PC-3 (cell line): ENCODE data around the gene MEDAG.

Experiments
- EZH2 ChIP-seq: fragments of 300-600 bp; sonication (generic); IDR thresholded peaks from one replicate; pipeline ENCODE4 v1.6.1; 2017; ENCODE audit warnings: antibody characterized with exemption, mild to moderate bottlenecking, low read length; ENCODE audit not compliant: unreplicated experiment
- EZH2phosphoT487 ChIP-seq: fragments of 300-600 bp; sonication (generic); IDR thresholded peaks from 2 replicates; pipeline ENCODE4 v1.6.1; 2018; ENCODE audit warnings: mild to moderate bottlenecking, antibody characterized with exemption, low read length, borderline replicate concordance
- TF ChIP-seq, protein P1 (sequence below): fragments of 300-600 bp; sonication (generic); conservative IDR thresholded peaks from 2 replicates; pipeline ENCODE4 v1.5.1; 2017; ENCODE audit warnings: antibody characterized with exemption, low read depth, mild to moderate bottlenecking, low read length

DNA sequence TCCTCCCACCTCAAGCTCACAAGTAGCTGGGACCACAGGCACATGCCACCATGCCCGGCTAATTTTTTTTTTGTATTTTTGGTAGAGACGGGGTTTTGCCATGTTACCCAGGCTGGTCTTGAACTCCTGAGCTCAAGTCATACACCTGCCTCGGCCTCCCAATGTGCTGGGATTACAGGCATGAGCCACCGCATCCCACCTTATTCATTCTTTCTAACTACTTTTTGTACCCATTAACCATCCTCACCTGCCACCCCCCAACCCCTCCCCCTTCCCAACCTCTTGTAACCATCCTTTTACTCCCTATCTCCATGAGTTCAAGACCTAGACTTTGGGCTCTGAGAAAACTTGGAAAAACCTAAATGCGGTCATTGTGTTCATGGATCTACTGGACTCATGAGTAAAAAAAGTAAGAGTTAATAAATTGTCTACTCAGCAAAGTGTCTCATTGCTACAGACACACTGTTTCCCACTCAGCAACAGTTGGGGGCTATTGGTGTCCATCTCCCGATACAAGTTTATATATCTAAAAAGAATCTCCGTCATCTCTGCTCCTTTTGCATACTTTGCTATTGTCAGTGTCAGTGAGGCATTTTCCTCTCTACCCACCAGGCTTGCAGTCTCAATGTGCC, 44.1 kb upstream of the MEDAG start:
- TF ChIP-seq, protein P1, sequence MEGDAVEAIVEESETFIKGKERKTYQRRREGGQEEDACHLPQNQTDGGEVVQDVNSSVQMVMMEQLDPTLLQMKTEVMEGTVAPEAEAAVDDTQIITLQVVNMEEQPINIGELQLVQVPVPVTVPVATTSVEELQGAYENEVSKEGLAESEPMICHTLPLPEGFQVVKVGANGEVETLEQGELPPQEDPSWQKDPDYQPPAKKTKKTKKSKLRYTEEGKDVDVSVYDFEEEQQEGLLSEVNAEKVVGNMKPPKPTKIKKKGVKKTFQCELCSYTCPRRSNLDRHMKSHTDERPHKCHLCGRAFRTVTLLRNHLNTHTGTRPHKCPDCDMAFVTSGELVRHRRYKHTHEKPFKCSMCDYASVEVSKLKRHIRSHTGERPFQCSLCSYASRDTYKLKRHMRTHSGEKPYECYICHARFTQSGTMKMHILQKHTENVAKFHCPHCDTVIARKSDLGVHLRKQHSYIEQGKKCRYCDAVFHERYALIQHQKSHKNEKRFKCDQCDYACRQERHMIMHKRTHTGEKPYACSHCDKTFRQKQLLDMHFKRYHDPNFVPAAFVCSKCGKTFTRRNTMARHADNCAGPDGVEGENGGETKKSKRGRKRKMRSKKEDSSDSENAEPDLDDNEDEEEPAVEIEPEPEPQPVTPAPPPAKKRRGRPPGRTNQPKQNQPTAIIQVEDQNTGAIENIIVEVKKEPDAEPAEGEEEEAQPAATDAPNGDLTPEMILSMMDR = no peak
- TF ChIP-seq EZH2phosphoT487 = no peak
- no peak for TF ChIP-seq EZH2
